ENCODE data around the gene KRTAP3-2.
A peak's percentile ranks its signal among the peaks of the same experiment; 100 is the strongest.
"Not testable (repeated sequence)": the region's sequence is repeated elsewhere in the genome, so short reads cannot be mapped to it uniquely, and the experiment has no call there.

Gene KRTAP3-2

GRCh38 chr17:40999563-40999962 lies at the start of gene KRTAP3-2:
TSS of gene KRTAP3-2 (minus strand) at chr17:40999906. CDS start at chr17:40999853, 53 bp downstream.
- DNase-seq, result not testable (repeated sequence)

- no peak for DNase-seq
Measured at GRCh38 chr17:41049110-41049509, 49.4 kb upstream of the KRTAP3-2 start.

DNA sequence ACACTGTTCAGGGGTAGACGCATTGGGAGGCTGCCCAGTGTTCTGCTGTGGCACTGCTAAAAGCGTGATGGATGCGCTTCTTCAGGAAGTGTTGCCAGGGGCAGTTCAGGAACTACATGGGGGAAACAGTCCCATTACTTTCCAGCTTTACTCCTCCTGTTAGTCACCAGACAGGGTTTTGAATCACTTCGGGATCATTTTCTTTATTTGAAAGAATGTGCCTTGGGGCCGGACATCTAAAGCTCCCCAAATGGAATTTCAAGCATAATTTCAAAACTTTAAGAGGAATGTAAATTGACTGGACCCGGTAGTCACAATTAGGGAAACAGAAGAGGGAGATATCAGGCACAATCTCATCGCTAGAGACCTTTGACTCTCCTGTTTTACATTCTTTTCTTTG lies 48.7 kb upstream of the KRTAP3-2 start:
- no peak for DNase-seq

GRCh38 chr17:41046735-41047465 lies 47.2 kb upstream of the KRTAP3-2 start, which contains the start of gene KRTAP2-1:
TSS of gene KRTAP2-1 (minus strand) at chr17:41047316. CDS start at chr17:41047267, 49 bp downstream.
- DNase-seq, result not testable (repeated sequence)

GRCh38 chr17:41042953-41043352 lies 43.2 kb upstream of the KRTAP3-2 start:
- no peak for DNase-seq

GRCh38 chr17:41040783-41041571 lies 41.3 kb upstream of the KRTAP3-2 start, which contains the start of gene KRTAP1-1:
TSS of gene KRTAP1-1 (minus strand) at chr17:41041450. CDS start at chr17:41041397, 53 bp downstream.
- DNase-seq, result not testable (repeated sequence)

- DNase-seq, result no peak
Measured at GRCh38 chr17:41037853-41038350, 38.2 kb upstream of the KRTAP3-2 start.

DNA sequence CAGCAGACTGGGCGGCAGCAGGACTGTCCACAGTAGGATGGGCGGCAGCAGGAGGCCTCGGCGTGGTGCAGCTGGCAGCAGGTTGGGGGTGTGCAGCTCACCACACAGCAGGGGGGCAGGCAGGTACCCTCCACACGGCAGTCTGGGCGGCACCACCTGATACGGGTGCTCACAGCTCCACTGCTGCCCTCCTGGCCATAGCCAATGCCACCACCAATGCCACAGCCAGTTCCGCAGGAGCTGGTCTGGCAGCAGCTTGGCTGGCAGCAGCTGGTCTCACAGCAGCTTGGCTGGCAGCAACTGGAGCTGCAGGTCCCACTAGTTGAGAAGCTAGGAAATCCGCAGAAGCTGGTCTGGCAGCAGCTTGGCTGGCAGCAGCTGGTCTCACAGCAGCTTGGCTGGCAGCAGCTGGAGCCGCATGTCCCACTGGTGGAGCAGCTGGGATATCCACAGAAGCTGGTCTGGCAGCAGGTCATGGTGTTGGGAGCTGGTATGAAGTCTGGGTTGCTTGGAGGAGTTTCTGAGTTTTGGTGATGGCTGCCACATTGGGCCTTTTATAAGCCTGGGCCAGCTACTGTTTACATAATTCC lies 34.7 kb upstream of the KRTAP3-2 start, which contains the start of gene KRTAP1-3:
Gene KRTAP1-3, minus strand, starts transcription at position 529 of the 590 bp plus-strand sequence. Its CDS starts 53 bp downstream, at position 476.
- DNase-seq, result not testable (repeated sequence)

GRCh38 chr17:41029633-41030245 lies 30.0 kb upstream of the KRTAP3-2 start, which contains the start of gene KRTAP1-4:
TSS of gene KRTAP1-4 (minus strand) at chr17:41030195. CDS start at chr17:41030078, 117 bp downstream.
- no peak for DNase-seq

DNA sequence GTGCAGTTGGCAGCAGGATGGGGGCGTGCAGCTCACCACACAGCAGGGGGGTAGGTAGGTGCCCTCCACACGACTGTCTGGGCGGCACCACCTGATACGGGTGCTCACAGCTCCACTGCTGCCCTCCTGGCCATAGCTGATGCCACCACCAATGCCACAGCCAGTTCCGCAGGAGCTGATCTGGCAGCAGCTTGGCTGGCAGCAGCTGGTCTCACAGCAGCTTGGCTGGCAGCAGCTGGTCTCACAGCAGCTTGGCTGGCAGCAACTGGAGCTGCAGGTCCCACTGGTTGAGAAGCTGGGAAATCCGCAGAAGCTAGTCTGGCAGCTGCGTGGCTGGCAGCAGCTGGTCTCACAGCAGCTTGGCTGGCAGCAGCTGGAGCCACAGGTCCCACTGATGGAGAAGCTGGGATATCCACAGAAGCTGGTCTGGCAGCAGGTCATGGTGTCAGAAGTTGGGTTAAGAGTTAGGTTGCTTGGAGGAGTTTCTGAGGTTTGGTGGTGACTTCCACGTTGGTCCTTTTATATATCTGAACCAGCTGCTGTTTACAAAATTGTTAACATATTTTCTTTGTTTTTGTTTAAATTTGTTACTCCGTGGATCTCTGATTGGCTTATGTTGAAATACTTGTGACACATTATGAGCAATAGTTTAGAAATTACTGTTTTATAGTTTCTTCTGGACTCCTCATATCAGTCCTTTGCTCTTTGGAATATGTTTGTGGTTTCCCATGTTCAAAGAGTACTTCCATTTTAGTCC lies 27.2 kb upstream of the KRTAP3-2 start, which contains the start of gene KRTAP1-5:
Gene KRTAP1-5, minus strand, starts transcription at position 494 of the 757 bp plus-strand sequence. Its CDS starts 53 bp downstream, at position 441.
- DNase-seq, result no peak

- no peak for DNase-seq
Measured at GRCh38 chr17:41024697-41025096, 25.0 kb upstream of the KRTAP3-2 start.

DNA sequence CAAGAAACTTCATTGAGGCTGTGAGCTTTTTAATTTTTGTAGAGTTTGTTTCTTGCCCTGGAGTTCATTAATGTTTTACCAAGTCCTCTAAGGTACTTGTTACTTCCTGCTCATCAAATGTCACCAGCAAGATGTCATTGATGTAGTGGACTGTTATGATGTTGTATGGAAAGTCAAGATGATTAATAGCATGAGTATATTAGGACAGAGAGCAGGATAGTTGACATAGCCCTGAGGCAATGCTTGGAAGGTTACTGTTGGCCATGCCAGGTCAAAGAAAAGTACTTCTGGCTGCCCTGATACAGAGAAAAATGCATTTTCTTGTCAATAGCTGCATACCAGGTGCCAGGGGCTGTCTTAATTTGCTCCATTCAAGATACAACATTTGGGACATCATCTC lies 20.6 kb upstream of the KRTAP3-2 start:
- DNase-seq, result no peak

DNA sequence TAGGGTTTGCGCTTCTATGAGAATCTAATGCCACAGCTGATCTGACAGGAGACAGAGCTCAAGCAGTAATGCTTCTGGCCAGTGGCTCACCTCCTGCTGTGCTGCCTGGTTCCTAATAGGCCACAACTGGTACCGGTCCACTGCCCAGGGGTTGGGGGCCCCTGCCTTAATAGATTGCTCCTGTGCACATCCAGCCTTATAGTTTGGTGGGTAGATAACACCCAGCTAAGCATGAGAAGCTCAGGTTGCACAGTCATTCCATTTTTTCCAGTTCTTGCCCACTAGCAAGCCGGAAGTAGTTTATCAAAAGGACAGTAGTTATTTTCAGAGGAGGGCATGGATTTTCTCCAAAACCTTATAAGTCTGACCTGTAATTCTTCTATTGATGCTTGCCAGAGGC lies 19.7 kb upstream of the KRTAP3-2 start:
- no peak for DNase-seq

- no peak for DNase-seq
Measured at GRCh38 chr17:41018541-41018940, 18.8 kb upstream of the KRTAP3-2 start.

DNA sequence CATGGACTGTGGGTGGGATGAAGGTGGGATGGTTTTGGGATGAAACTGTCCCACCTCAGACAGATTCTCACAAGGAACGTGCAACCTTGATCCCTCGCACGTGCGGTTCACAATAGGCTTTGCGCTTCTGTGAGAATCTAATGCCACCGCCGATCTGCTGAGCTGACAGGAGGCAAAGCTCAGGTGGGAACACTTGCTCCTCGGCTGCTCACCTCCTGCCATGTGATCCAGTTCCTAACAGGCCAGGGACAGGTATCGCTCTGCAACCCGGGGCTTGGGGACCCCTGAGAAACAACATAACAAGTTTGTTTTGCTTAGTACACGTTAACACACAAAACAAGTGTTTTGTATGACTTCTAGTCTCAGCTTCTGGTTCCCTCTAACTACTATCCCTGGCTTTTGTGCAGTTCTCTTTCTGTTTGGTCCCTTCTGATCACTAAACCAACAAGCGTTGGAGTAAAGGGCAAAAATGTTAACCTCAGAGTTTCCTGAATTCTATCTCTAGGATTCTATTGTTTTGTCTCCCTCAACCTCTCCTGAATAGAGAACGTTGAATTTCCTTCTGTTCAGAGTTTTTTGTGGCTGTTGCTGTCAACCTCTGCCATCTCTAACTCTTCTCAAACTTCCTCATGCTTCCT lies 17.0 kb upstream of the KRTAP3-2 start:
- DNase-seq, result no peak

DNA sequence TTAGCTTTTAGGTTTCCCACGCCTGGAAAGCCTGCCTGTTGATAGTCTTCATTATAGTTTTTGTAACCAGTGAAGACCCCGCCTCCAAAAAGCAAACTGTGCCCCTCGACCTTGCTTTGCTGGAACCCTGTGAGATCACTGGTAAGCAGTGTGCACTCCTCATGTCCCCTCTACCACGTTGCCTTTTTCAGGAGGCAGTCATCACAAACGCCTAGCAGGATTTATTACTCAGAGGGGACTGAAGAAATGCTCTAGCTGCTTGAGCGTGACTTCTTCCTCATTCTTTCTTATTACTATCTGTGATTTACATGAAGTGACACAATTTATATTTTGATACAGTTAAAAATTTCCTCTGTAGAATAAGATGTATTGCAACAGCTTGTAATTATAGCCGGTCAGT lies 15.7 kb upstream of the KRTAP3-2 start:
- DNase-seq, result no peak

DNA sequence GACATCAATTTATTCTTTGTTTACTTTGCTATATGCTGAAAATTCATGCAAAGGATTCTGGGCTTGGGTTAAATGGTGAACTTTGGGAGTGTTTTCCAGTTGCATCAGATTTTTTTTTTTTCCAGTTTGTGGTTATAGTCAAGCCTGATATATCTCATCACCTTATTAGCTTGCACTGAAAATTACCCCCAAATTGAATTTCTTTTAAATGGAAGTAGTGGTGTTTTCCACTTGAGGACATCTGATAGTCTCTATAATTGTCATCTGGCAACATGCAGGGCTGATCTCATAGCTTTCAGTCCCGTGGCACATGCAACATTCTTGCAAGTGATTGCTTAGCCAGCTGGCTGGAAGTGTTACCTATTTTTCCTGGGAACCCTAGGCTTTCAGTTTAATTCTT lies 13.9 kb upstream of the KRTAP3-2 start:
- DNase-seq, result peak in 1 of 2 experiments; percentile 9

- DNase-seq, result no peak
Measured at GRCh38 chr17:41013181-41013580, 13.5 kb upstream of the KRTAP3-2 start.

DNA sequence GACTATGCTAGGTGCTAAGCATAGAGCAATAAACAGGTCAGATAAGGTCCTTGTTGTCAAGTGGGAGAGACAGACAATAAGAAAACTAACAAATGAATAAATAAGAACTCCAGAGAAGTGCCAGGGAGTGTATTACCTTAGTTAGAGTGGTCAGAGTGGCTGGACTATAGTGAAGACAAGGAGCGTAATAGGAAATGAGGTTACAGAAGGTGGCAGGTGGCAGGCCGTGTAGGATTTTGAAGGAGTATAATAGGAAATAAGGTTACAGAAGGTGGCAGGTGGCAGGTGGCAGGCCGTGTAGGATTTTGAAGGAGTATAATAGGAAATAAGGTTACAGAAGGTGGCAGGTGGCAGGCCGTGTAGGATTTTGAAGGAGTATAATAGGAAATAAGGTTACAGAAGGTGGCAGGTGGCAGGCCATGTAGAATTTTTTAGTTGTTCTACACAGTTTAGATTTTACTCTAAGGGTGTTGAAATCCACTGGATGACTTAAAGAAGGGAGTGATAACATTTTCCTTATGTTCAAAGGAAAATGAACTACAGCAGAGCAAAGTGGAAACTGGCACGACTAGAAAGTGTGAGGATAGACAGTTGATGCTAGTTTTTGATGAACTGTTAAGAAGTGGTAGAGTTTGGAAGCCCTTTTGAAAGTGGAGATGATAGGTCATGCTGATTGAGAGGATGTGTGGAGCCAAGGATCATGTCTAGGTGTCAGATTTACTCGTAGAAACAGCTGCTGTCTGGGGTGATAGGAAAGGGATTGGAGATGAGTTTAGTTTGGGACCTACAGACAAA lies 12.8 kb upstream of the KRTAP3-2 start:
- peak in 1 of 2 experiments; percentile 8 for DNase-seq

DNA sequence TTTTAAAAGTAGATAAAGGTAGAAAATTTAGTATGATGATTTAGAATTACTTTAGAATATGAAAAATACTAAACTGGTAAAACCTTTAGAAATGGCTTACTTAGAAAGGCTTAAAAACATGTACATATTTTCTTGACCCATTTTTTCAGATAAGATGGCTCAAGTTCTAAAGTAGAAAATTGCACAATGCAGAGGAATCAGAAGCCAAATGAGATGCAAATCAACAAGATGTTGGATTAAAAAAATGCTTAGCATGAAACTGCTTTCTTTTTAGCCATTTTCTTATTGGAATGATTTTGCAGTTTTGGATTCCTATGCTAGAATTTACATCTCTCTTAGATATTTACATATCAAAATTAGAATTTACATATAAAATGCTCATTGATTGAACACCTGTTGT lies 10.7 kb upstream of the KRTAP3-2 start:
- no peak for DNase-seq

Data from cerebellar nuclear complex (tissue), 1 donor.